AG04450 (cell line): ENCODE results near the gene ROBO4. TPM values are rescaled to one million over a fixed set of nuclear protein-coding genes. Genes with fewer than 3 reads are reported as not detected.

Experiments used
- CTCF ChIA-PET: fragments of 300-600, 350-600 bp; formaldehyde crosslinking; extraction: SDS; loops from one replicate; lab custom pipeline; 2022; ENCODE audit warnings: antibody characterized with exemption, inconsistent platforms; lab: Charles Lee
- POLR2A ChIA-PET: fragments of 350-600 bp; formaldehyde crosslinking; extraction: SDS; loops from one replicate; lab custom pipeline; 2021; ENCODE audit warnings: antibody characterized with exemption, inconsistent platforms; lab: Yijun Ruan, JAX
- DNase-seq: peaks from one replicate; pipeline ENCODE4 v3.0.0-alpha.2; 2011; ENCODE audit warnings: low read depth, low spot score
- H3K27ac ChIP-seq: one replicate; pipeline ENCODE4 v1.5.1; 2012; ENCODE audit warnings: low read depth, low read length, control low read depth
- H3K27me3 ChIP-seq: one replicate; pipeline ENCODE4 v1.6.0; 2012; ENCODE audit warnings: low read length; ENCODE audit not compliant: control insufficient read depth, insufficient read depth
- H3K4me3 ChIP-seq: 2 replicates; pipeline ENCODE4 v1.5.1; 2011; ENCODE audit warnings: mild to moderate bottlenecking, low read depth, low read length, control low read depth
- H3K9me3 ChIP-seq: 2 replicates; pipeline ENCODE4 v1.5.1; 2012; ENCODE audit warnings: low read length; ENCODE audit not compliant: control insufficient read depth, insufficient read depth
- CTCF ChIP-seq: IDR thresholded peaks from 2 replicates; pipeline ENCODE4 v1.5.1; 2011; ENCODE audit warnings: low read depth, low read length, control low read depth, inconsistent platforms
- polyA plus RNA-seq: library from polyadenylated mRNA; depleted of rRNA; stranded (reverse); fragments of >200 nt; gene quantifications from 2 replicates; pipeline ENCODE4 v1.2.3, GENCODE V29; 2011

The ROBO4 gene
- polyA plus RNA-seq, 1 experiment: 0.40 TPM

- POLR2A ChIA-PET: no interaction called here
- peak overlapping the region; percentile 41 for H3K4me3 ChIP-seq
- CTCF ChIA-PET: interaction anchor here (0.9 to 5.8 kb wide), 5 partner anchors 28 to 208 kb away, joined by 3 to 164 read pairs (median 24); partner anchors contain the start of genes SIAE and SPA17
- peaks cover 58% of the 10 kb centered on the region for H3K27me3 ChIP-seq
- H3K27ac ChIP-seq: no peak overlapping the region
- no peak for TF ChIP-seq CTCF
- H3K9me3 ChIP-seq: no peaks in the 10 kb centered on the region; the same call in 1 of the 2 replicates
- no peak for DNase-seq
Measured at GRCh38 chr11:124839128-124839971, 58.3 kb downstream of the ROBO4 start.

- no peak overlapping the region for H3K27ac ChIP-seq
- no peak overlapping the region for H3K4me3 ChIP-seq
- POLR2A ChIA-PET: no interaction called here
- CTCF ChIA-PET: interaction anchor here (0.9 to 5.8 kb wide), 14 partner anchors 8 to 422 kb away, joined by 3 to 164 read pairs (median 21); partner anchors contain the start of genes ROBO3, SIAE and SPA17
- H3K9me3 ChIP-seq: no peaks in the 10 kb centered on the region; the same call in 1 of the 2 replicates
- DNase-seq: no peak
- TF ChIP-seq CTCF: no peak
- peaks cover 52% of the 10 kb centered on the region for H3K27me3 ChIP-seq
Measured at GRCh38 chr11:124838805-124839127, 58.9 kb downstream of the ROBO4 start.

- DNase-seq: peak; percentile 66
- ChIA-PET POLR2A (interaction anchor here (0.9 to 1.6 kb wide), 4 partner anchors 36 to 168 kb away, joined by 3 to 8 read pairs (median 5); no protein-coding TSS in a partner anchor), CTCF (interaction anchor here (0.6 to 5.8 kb wide), 45 partner anchors 9 to 1289 kb away, joined by 3 to 164 read pairs (median 5); partner anchors contain the start of genes ROBO3, SIAE and SPA17)
- Histone ChIP-seq H3K27me3 (peaks cover 44% of the 10 kb centered on the region), H3K9me3 (no peaks in the 10 kb centered on the region; the same call in 1 of the 2 replicates), H3K4me3 (no peak overlapping the region), H3K27ac (no peak overlapping the region)
- TF ChIP-seq CTCF: peak; percentile 81
Measured at GRCh38 chr11:124837491-124837856, 60.2 kb downstream of the ROBO4 start.

GRCh38 chr11:124835918-124836317 lies 61.7 kb downstream of the ROBO4 start:
- H3K9me3 ChIP-seq: no peaks in the 10 kb centered on the region; the same call in 1 of the 2 replicates
- H3K27ac ChIP-seq: no peak overlapping the region
- TF ChIP-seq CTCF: no peak
- ChIA-PET POLR2A (interaction anchor here (0.6 to 1.3 kb wide), 3 partner anchors 37 to 88 kb away, joined by 3 to 6 read pairs (median 5); no protein-coding TSS in a partner anchor), CTCF (interaction anchor here (0.6 to 5.8 kb wide), 41 partner anchors 15 to 1090 kb away, joined by 3 to 164 read pairs (median 5); partner anchors contain the start of genes ROBO3, SIAE and SPA17)
- no peak overlapping the region for H3K4me3 ChIP-seq
- DNase-seq: no peak
- peaks cover 44% of the 10 kb centered on the region for H3K27me3 ChIP-seq
